ENCODE data around the gene PRSS53.
"Not testable (repeated sequence)": the region's sequence is repeated elsewhere in the genome, so short reads cannot be mapped to it uniquely, and the experiment has no call there.

PRSS53 gene

GRCh38 chr16:31106509-31107464 lies 18.0 kb upstream of the PRSS53 start:
- ChIA-PET CTCF (interaction anchor here (1.1 to 1.4 kb wide), 2 partner anchors 16 to 36 kb away, joined by 3 to 4 read pairs; no protein-coding TSS in a partner anchor), POLR2A (no interaction called here)
- DNase-seq, result no peak
- no peak overlapping the region for H3K27ac ChIP-seq (ENCODE audit: insufficient read depth in 1 of 2, low read depth in 1 of 2, low read length in 2 of 2, poor library complexity in 1 of 2, severe bottlenecking in 2 of 2)
- peaks cover 2 to 21% (median 18%) of the 10 kb centered on the region in 4 experiments for H3K4me1 ChIP-seq (ENCODE audit: control extremely low read depth in 1 of 4, control insufficient read depth in 4 of 4, insufficient read depth in 4 of 4, low read length in 3 of 4)
- no peaks in the 10 kb centered on the region for H3K27me3 ChIP-seq (replicated peaks in 2 of 5; ENCODE audit: control insufficient read depth in 4 of 5, insufficient read depth in 5 of 5, low read length in 4 of 5)
- H3K36me3 ChIP-seq (ENCODE audit: control insufficient read depth in 4 of 4, insufficient read depth in 4 of 4, low read length in 3 of 4), result peaks cover 8 to 25% (median 21%) of the 10 kb centered on the region in 4 experiments
- no peaks in the 10 kb centered on the region for H3K9me3 ChIP-seq (ENCODE audit: control extremely low read depth in 1 of 5, control insufficient read depth in 4 of 5, insufficient read depth in 2 of 5, low read depth in 1 of 5, low read length in 4 of 5)
- no peak overlapping the region for H3K4me3 ChIP-seq (ENCODE audit: control insufficient read depth in 1 of 7, extremely low read depth in 1 of 7, insufficient read depth in 4 of 7, low read depth in 2 of 7, low read length in 6 of 7)
- WGBS (ENCODE audit: insufficient coverage), result 91% methylated on average over 19 of the region's 28 CpGs

GRCh38 chr16:31105677-31106213 lies 17.0 kb upstream of the PRSS53 start:
- no peak overlapping the region for H3K27ac ChIP-seq (ENCODE audit: insufficient read depth in 1 of 2, low read depth in 1 of 2, low read length in 2 of 2, poor library complexity in 1 of 2, severe bottlenecking in 2 of 2)
- POLR2A ChIA-PET, result no interaction called here
- H3K4me3 ChIP-seq (ENCODE audit: control insufficient read depth in 1 of 7, extremely low read depth in 1 of 7, insufficient read depth in 4 of 7, low read depth in 2 of 7, low read length in 6 of 7), result peak overlapping the region in 3 of 7 experiments; percentile 16 to 32 (median 32)
- peaks cover 2 to 21% (median 18%) of the 10 kb centered on the region in 4 experiments for H3K4me1 ChIP-seq (ENCODE audit: control extremely low read depth in 1 of 4, control insufficient read depth in 4 of 4, insufficient read depth in 4 of 4, low read length in 3 of 4)
- 0% methylated on average over 21 of the region's 33 CpGs for WGBS (ENCODE audit: insufficient coverage)
- H3K9me3 ChIP-seq (ENCODE audit: control extremely low read depth in 1 of 5, control insufficient read depth in 4 of 5, insufficient read depth in 2 of 5, low read depth in 1 of 5, low read length in 4 of 5), result no peaks in the 10 kb centered on the region
- CTCF ChIA-PET, result no interaction called here
- H3K27me3 ChIP-seq (replicated peaks in 2 of 5; ENCODE audit: control insufficient read depth in 4 of 5, insufficient read depth in 5 of 5, low read length in 4 of 5), result no peaks in the 10 kb centered on the region
- peaks cover under 1 to 15% (median 11%) of the 10 kb centered on the region in 4 experiments for H3K36me3 ChIP-seq (ENCODE audit: control insufficient read depth in 4 of 4, insufficient read depth in 4 of 4, low read length in 3 of 4)
- DNase-seq, result peak; percentile 88 to 92 (median 90)

GRCh38 chr16:31100876-31101641 lies 12.3 kb upstream of the PRSS53 start:
- H3K36me3 ChIP-seq (ENCODE audit: control insufficient read depth in 4 of 4, insufficient read depth in 4 of 4, low read length in 3 of 4); H3K9me3 ChIP-seq (ENCODE audit: control extremely low read depth in 1 of 5, control insufficient read depth in 4 of 5, insufficient read depth in 2 of 5, low read depth in 1 of 5, low read length in 4 of 5); DNase-seq; H3K4me3 ChIP-seq (ENCODE audit: control insufficient read depth in 1 of 7, extremely low read depth in 1 of 7, insufficient read depth in 4 of 7, low read depth in 2 of 7, low read length in 6 of 7); H3K4me1 ChIP-seq (ENCODE audit: control extremely low read depth in 1 of 4, control insufficient read depth in 4 of 4, insufficient read depth in 4 of 4, low read length in 3 of 4); POLR2A ChIA-PET; H3K27ac ChIP-seq (ENCODE audit: insufficient read depth in 1 of 2, low read depth in 1 of 2, low read length in 2 of 2, poor library complexity in 1 of 2, severe bottlenecking in 2 of 2); H3K27me3 ChIP-seq (replicated peaks in 2 of 5; ENCODE audit: control insufficient read depth in 4 of 5, insufficient read depth in 5 of 5, low read length in 4 of 5): not testable (repeated sequence)
- CTCF ChIA-PET, result interaction anchor here (0.9 to 3.9 kb wide), 10 partner anchors 9 to 142 kb away, joined by 3 to 16 read pairs (median 4); partner anchors contain the start of genes ZNF646 and ZNF668
- WGBS (ENCODE audit: insufficient coverage), result 97% methylated on average over 10 of the region's 13 CpGs

- H3K9me3 ChIP-seq (ENCODE audit: control extremely low read depth in 1 of 5, control insufficient read depth in 4 of 5, insufficient read depth in 2 of 5, low read depth in 1 of 5, low read length in 4 of 5), result peaks cover 0 to 5% (median 0%) of the 10 kb centered on the region in 5 experiments
- H3K4me3 ChIP-seq (ENCODE audit: control insufficient read depth in 1 of 7, extremely low read depth in 1 of 7, insufficient read depth in 4 of 7, low read depth in 2 of 7, low read length in 6 of 7), result no peak overlapping the region
- H3K27ac ChIP-seq (ENCODE audit: insufficient read depth in 1 of 2, low read depth in 1 of 2, low read length in 2 of 2, poor library complexity in 1 of 2, severe bottlenecking in 2 of 2), result no peak overlapping the region
- ChIA-PET POLR2A (no interaction called here), CTCF (interaction anchor here (0.7 to 3.9 kb wide), 10 partner anchors 12 to 114 kb away, joined by 3 to 16 read pairs (median 3); partner anchors contain the start of genes ZNF646 and ZNF668)
- 84% methylated on average over 4 of the region's 4 CpGs for WGBS (ENCODE audit: insufficient coverage)
- no peak for DNase-seq
- no peaks in the 10 kb centered on the region for H3K27me3 ChIP-seq (replicated peaks in 2 of 5; ENCODE audit: control insufficient read depth in 4 of 5, insufficient read depth in 5 of 5, low read length in 4 of 5)
- no peaks in the 10 kb centered on the region for H3K36me3 ChIP-seq (ENCODE audit: control insufficient read depth in 4 of 4, insufficient read depth in 4 of 4, low read length in 3 of 4)
- peaks cover 3 to 8% (median 6%) of the 10 kb centered on the region in 4 experiments for H3K4me1 ChIP-seq (ENCODE audit: control extremely low read depth in 1 of 4, control insufficient read depth in 4 of 4, insufficient read depth in 4 of 4, low read length in 3 of 4)
These were observed 11.3 kb upstream of the PRSS53 start for GRCh38 chr16:31099860-31100638.

- no peaks in the 10 kb centered on the region for H3K9me3 ChIP-seq (ENCODE audit: control extremely low read depth in 1 of 5, control insufficient read depth in 4 of 5, insufficient read depth in 2 of 5, low read depth in 1 of 5, low read length in 4 of 5)
- CTCF ChIA-PET, result interaction anchor here (0.7 to 2.2 kb wide), 11 partner anchors 19 to 159 kb away, joined by 3 to 8 read pairs (median 3); partner anchors contain the start of genes HSD3B7, ZNF646 and ZNF668
- peak within 1 kb of the TSS in 1 of 2 experiments; percentile 73 for H3K27ac ChIP-seq (ENCODE audit: insufficient read depth in 1 of 2, low read depth in 1 of 2, low read length in 2 of 2, poor library complexity in 1 of 2, severe bottlenecking in 2 of 2)
- DNase-seq, result peak; percentile 94 to 96 (median 96)
- under 1% methylated on average over 56 of the region's 69 CpGs for WGBS (ENCODE audit: insufficient coverage)
- peaks cover 3 to 21% (median 19%) of the 10 kb centered on the region in 4 experiments for H3K4me1 ChIP-seq (ENCODE audit: control extremely low read depth in 1 of 4, control insufficient read depth in 4 of 4, insufficient read depth in 4 of 4, low read length in 3 of 4)
- POLR2A ChIA-PET, result interaction anchor here (0.7 to 1.4 kb wide), 2 partner anchors 20 to 23 kb away, joined by 4 to 5 read pairs; partner anchors contain the start of genes KAT8, ZNF646 and ZNF668
- no peaks in the 10 kb centered on the region for H3K27me3 ChIP-seq (replicated peaks in 2 of 5; ENCODE audit: control insufficient read depth in 4 of 5, insufficient read depth in 5 of 5, low read length in 4 of 5)
- H3K36me3 ChIP-seq (ENCODE audit: control insufficient read depth in 4 of 4, insufficient read depth in 4 of 4, low read length in 3 of 4), result peaks cover 0 to 16% (median 13%) of the 10 kb centered on the region in 4 experiments
- H3K4me3 ChIP-seq (ENCODE audit: control insufficient read depth in 1 of 7, extremely low read depth in 1 of 7, insufficient read depth in 4 of 7, low read depth in 2 of 7, low read length in 6 of 7), result peak within 1 kb of the TSS; percentile 77 to 97 (median 84)
These were observed 5.8 kb upstream of the PRSS53 start, which contains the start of gene VKORC1 for GRCh38 chr16:31094424-31095120. VKORC1 (minus strand) TSS chr16:31094797; CDS start chr16:31094729, 68 bp downstream.

All from common myeloid progenitor, CD34-positive (primary cell).